Activated gamma-delta T cell (primary cell): ENCODE data around the gene MARVELD3.
"Not testable (repeated sequence)": the region's sequence is repeated elsewhere in the genome, so short reads cannot be mapped to it uniquely, and the experiment has no call there.

ENCODE experiments used
- DNase-seq: peaks from one replicate; lab custom pipeline; 2025; lab: John Stamatoyannopoulos, UW
- total RNA-seq, 2 donors: gene quantifications; one replicate each; lab custom pipeline; 2026; lab: John Stamatoyannopoulos, UW

Gene MARVELD3
- 0 to 0.04 reads per million in 2 donors for total RNA-seq

DNA sequence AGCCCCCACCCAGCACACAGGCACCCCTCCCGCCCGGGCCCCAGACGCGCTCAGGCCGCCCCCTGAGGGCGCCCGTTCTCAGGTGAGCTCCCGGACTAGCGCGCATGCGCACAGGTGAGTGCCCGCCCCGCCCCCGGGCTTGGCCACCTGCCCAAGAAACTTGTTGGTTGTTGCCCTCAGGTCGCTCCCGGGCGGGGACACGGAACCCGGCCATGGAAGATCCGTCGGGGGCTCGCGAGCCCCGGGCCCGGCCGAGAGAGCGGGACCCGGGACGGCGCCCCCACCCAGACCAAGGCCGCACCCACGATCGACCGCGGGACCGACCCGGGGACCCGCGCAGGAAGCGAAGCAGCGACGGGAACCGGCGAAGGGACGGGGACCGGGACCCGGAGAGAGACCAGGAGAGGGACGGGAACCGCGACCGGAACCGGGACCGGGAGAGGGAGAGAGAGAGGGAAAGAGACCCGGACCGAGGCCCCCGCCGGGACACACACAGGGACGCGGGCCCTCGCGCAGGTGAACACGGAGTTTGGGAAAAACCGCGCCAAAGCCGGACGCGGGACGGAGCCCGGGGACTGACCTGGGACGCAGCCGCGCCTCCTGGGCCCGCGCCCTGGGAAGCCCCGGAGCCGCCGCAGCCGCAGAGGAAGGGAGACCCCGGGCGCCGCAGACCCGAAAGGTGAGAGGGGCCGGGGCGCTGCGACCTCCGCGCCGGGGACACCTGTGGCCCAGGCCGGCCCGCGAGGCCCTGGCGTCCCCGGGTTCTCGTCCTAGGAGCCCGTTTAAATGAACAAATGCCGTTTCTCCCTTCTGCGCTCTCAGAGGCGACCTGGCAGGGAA lies at the start of gene MARVELD3:
Gene MARVELD3 (plus strand): TSS at position 167 of the 840 bp plus-strand sequence. CDS start 46 bp downstream, at position 213.
- no peak for DNase-seq

GRCh38 chr16:71576971-71577370 lies 49.0 kb upstream of the MARVELD3 start, which contains the start of gene TAT:
Gene TAT (minus strand): TSS chr16:71577092. CDS start chr16:71576415, 677 bp downstream.
- DNase-seq, result no peak

- DNase-seq, result not testable (repeated sequence)
These were observed 43.5 kb upstream of the MARVELD3 start for GRCh38 chr16:71582553-71582848.

- DNase-seq, result no peak
These were observed 41.3 kb upstream of the MARVELD3 start for GRCh38 chr16:71584543-71585317.

DNA sequence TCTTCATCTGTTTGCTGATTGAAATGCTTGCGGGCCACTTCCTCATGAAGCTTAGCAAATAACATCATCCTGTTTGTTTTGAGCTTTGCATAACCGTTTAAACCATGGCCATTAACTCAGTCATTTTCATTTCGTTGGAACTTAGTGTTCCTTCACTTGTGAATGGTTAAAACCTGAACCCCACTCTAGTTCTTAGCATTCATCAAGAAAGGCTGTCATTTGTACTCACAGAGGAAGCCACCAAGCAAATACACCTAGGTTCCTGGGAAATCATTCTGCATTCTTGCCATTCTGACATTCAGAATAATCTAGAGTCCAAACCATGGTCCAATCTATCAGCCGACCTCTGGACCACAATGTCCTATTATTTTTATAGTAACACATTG lies 40.7 kb upstream of the MARVELD3 start:
- no peak for DNase-seq

DNA sequence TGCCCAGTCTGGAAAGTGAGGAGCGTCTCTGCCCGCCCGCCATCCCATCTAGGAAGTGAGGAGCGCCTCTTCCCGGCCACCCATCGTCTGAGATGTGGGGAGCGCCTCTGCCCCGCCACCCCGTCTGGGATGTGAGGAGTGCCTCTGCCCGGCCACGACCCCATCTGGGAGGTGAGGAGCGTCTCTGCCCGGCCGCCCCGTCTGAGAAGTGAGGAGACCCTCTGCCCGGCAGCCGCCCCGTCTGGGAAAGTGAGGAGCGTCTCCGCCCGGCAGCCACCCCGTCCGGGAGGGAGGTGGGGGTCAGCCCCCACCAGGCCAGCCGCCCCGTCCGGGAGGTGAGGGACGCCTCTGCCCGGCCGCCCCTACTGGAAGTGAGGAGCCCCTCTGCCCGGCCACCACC lies 36.6 kb upstream of the MARVELD3 start:
- not testable (repeated sequence) for DNase-seq

DNA sequence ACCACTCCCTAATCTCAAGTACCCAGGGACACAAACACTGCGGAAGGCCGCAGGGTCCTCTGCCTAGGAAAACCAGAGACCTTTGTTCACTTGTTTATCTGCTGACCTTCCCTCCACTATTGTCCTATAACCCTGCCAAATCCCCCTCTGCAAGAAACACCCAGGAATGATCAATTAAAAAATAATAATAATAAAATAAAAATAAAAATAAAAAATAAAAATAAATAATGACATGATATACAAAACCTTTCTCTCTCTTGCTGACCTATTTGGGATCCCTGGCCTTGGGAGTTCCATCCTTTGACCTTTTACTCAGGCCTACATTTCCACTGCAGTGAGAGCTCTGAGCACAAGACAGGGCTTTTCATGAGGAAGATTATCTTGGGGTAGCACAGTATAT lies 35.9 kb upstream of the MARVELD3 start:
- not testable (repeated sequence) for DNase-seq

DNA sequence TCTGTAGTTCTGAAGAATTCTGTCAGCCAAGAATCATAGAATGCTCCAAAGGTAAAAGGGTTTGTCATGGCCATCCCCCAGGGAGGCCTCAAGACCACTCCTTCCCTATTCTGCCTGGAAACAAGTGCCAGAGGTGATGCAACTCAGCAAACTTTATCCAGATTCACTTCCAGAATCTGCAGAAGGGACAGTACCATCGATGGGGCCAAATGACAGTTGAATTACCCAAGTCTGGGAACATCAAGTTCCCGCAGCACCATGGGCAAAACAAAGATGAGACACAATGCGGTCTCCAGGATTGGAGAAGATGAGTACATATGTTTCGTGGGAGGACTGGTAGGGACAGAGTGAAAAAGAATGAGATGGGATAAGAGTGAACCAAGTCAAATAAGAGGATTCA lies 35.4 kb upstream of the MARVELD3 start:
- DNase-seq, result no peak

DNA sequence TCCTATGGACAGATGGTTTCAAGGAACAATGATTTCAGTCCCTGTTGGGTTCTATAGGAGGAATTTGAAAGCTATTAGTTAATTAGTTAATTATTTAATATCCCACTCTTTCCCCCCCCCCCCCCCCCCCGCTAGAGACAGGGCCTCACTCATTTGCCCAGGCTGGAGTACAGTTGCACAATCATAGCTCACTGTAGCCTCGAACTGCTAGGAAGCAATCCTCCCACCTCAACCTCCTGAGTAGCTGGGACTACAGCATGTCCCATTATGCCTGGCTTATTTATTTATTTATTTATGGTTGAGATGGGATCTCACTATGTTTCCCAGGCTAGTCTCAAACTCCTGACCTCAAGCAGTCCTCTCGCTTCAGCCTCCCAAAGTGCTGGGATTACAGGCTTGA lies 34.1 kb upstream of the MARVELD3 start:
- no peak for DNase-seq

GRCh38 chr16:71593048-71593999 lies 32.7 kb upstream of the MARVELD3 start:
- no peak for DNase-seq

DNA sequence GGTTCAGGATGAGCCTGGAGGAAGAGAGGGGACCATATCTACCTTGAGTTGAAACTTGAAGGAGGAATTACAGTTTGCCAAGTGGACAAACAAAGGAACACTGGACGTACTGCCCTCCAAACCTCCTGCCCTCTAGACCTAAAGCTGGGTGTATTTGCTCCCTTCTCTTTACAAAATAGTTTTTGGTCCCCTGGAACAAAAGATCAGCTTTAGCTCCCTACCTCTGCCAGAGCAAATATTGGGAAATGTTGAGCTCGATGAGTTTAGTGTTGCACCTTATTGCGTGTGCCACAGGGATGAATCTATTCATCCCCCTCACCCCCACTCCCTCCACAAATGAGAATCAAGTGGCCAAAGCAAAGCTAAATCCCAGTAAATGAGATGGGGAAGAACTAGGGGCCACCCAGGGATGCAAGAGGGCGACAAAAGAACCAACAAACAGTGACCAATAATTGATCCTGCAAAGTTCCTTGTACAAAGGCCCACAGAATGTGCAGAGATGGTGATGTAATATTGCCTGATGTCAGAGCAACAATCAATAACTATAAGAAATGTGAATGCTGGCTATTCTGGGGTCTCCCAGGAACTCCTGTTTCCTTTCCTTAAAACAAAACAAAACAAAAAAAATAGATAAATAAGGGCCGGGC lies 31.9 kb upstream of the MARVELD3 start:
- DNase-seq, result no peak

GRCh38 chr16:71595340-71595826 lies 30.6 kb upstream of the MARVELD3 start:
- not testable (repeated sequence) for DNase-seq

- DNase-seq, result not testable (repeated sequence)
These were observed 27.6 kb upstream of the MARVELD3 start for GRCh38 chr16:71598426-71598825.

DNA sequence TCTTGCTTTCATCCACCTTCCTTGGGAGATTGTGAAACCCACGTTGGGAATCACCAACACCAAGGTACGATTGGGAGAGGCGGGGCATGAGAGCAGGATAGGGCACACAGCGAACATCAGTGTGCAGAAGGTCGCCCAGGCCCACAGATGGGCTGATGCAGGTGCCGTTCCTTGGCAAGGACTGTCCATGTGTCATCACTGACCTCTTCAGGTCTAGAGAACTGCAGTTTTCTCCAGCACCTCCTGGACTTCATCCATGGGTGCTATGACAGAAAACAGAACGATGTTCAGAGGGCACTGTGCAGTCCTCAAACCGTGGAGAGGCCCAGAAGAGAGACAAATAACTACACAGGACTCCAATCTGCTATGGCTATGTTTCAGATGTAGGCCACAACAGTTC lies 25.2 kb upstream of the MARVELD3 start:
- DNase-seq, result no peak

GRCh38 chr16:71609066-71609465 lies 16.9 kb upstream of the MARVELD3 start:
- no peak for DNase-seq

DNA sequence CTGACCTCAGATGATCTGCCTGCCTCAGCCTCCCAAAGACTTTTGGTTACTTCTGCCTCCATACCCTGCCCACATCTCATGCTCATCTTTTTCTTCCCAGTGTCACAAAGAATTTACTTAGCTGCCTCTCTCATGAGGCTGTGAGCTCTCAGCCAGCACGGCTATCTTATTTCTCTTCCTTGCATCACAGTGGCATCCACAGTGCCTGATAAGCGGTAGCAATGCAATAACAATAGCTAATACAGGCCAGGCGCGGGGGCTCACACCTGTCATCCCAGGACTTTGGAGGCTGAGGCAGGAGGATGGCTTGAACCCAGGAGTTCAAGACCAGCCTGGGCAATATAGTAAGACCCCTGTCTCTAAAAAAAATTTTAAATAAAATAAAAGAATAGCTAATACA lies 15.5 kb upstream of the MARVELD3 start:
- DNase-seq, result no peak

GRCh38 chr16:71610936-71611871 lies 14.8 kb upstream of the MARVELD3 start:
- peak; percentile 40 for DNase-seq

DNA sequence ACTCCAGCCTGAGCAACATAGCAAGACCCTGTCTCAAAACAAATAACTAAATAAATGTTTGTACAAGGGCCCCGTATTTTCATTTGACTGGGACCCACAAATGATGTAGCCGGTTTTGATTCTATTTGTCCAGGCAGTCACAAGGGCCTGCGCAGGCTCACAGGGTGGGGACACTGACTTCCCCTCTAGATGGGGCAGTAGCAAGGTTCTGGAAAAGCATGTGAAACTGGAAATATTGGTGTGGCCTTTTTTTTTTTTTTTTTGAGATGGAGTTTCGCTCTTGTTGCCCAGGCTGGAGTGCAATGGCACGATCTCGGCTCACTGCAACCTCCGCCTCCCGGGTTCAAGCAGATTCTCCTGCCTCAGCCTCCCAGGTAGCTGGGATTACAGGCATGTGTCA lies 11.0 kb upstream of the MARVELD3 start:
- not testable (repeated sequence) for DNase-seq

- DNase-seq, result no peak
These were observed 7.6 kb upstream of the MARVELD3 start for GRCh38 chr16:71618429-71618828.

DNA sequence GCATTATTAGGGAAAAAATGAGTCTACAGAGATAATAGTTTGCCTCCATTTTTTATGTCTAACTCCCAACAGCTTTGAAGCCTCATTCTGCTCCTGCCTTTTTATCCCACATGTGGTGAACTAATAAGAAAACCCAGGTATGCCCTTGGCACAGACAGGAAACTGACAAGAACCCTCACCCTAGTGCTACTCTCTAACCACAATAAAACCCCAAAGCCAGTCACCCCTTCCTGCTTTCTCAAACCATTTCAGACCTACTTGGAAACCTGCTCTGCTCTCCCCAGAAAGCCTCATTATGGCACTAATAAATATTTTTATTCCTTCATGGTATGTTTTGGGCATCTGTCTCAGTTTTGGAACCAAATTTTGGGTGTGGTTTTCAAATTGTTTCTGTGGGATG lies 3.9 kb upstream of the MARVELD3 start:
- DNase-seq, result no peak
